Peyer's patch (tissue), 4 donors: ENCODE results near the gene SLC40A1. TPM values are rescaled to one million over a fixed set of nuclear protein-coding genes. Genes with fewer than 3 reads are reported as not detected.

ENCODE experiments used
- DNase-seq, 3 donors: peaks; one replicate each; pipeline ENCODE4 v3.0.0-alpha.2; 2017 to 2019
- H3K27ac ChIP-seq, 4 donors: fragments of 200-600 bp; sonication (generic); one replicate each; pipeline ENCODE4 v1.5.1; 2016 to 2019
- H3K27me3 ChIP-seq, 2 donors: fragments of 200-600 bp; sonication (generic); one replicate each; pipeline ENCODE4 v1.5.1; 2019
- H3K36me3 ChIP-seq, 3 donors: fragments of 200-600 bp; sonication (generic); one replicate each; pipeline ENCODE4 v1.5.1; 2016 to 2019
- H3K4me1 ChIP-seq, 4 donors: fragments of 200-600 bp; sonication (generic); one replicate each; pipeline ENCODE4 v1.5.1; 2016 to 2019
- H3K4me3 ChIP-seq, 4 donors: fragments of 200-600 bp; sonication (generic); 1 replicate in 3 of 4; 2 replicates in 1 of 4; pipeline ENCODE4 v1.5.1; 2016 to 2019; ENCODE audit warnings: mild to moderate bottlenecking in 1 of 4
- H3K9me3 ChIP-seq, 4 donors: fragments of 200-600 bp; sonication (generic); one replicate each; pipeline ENCODE4 v1.5.1; 2016 to 2019; ENCODE audit warnings: mild to moderate bottlenecking in 1 of 4
- CTCF ChIP-seq, 6 experiments: fragments of 450-650 bp in 4 of 6; fragments of 200-600 bp in 2 of 6; sonication (generic) in 1 of 6; IDR thresholded peaks; one replicate each; pipeline ENCODE4 v1.5.1; 2017 to 2019; ENCODE audit warnings: antibody characterized with exemption in 6 of 6, mild to moderate bottlenecking in 3 of 6, moderate library complexity in 1 of 6
- POLR2A ChIP-seq, 2 donors: fragments of 450-650 bp; IDR thresholded peaks; one replicate each; pipeline ENCODE4 v1.5.1; 2017; ENCODE audit warnings: antibody characterized with exemption in 2 of 2, mild to moderate bottlenecking in 2 of 2, moderate library complexity in 2 of 2
- total RNA-seq, 4 donors: library from RNA; depleted of rRNA; stranded (reverse); fragments of >200 nt; gene quantifications; one replicate each; pipeline ENCODE4 v1.1.0, GENCODE V29; 2016

SLC40A1 gene
- total RNA-seq, 4 donors from 2014 or later = 69.8 to 208 (median 149) TPM

- Histone ChIP-seq H3K27me3 (no peaks in the 10 kb centered on the region), H3K4me1 (peaks cover 0 to 32% (median 0%) of the 10 kb centered on the region in 4 donors), H3K9me3 (no peaks in the 10 kb centered on the region), H3K27ac (peak overlapping the region; percentile 76 to 94 (median 88)), H3K36me3 (no peaks in the 10 kb centered on the region), H3K4me3 (peak overlapping the region; percentile 51 to 71 (median 62))
- TF ChIP-seq POLR2A (IDR thresholded peaks at IDR 0.05) (no peak), CTCF (IDR thresholded peaks at IDR 0.05) (no peak)
- DNase-seq = peak; percentile 17 to 56 (median 55)
Measured at GRCh38 chr2:189580241-189580651, 340 bp downstream of the SLC40A1 start.

- H3K4me1 ChIP-seq = peaks cover 0 to 37% (median 0%) of the 10 kb centered on the region in 4 donors
- no peaks in the 10 kb centered on the region for H3K36me3 ChIP-seq
- H3K27ac ChIP-seq = peak overlapping the region; percentile 76 to 94 (median 88)
- peak overlapping the region; percentile 51 to 71 (median 62) for H3K4me3 ChIP-seq
- TF ChIP-seq CTCF (IDR thresholded peaks at IDR 0.05) = no peak
- TF ChIP-seq POLR2A (IDR thresholded peaks at IDR 0.05) = peak; percentile 14 to 33
- H3K27me3 ChIP-seq = no peaks in the 10 kb centered on the region
- no peaks in the 10 kb centered on the region for H3K9me3 ChIP-seq
- no peak for DNase-seq
Measured at GRCh38 chr2:189579585-189580186, 900 bp downstream of the SLC40A1 start.

GRCh38 chr2:189578272-189578950, 2.2 kb downstream of the SLC40A1 start:
- DNase-seq = no peak
- Histone ChIP-seq H3K9me3 (no peaks in the 10 kb centered on the region), H3K36me3 (peaks cover 0 to 9% (median 0%) of the 10 kb centered on the region in 3 donors), H3K4me1 (peaks cover 0 to 42% (median 0%) of the 10 kb centered on the region in 4 donors), H3K27me3 (no peaks in the 10 kb centered on the region), H3K4me3 (peak overlapping the region in 2 of 4 donors; percentile 71), H3K27ac (no peak overlapping the region)
- TF ChIP-seq CTCF (IDR thresholded peaks at IDR 0.05) = no peak
- no peak for TF ChIP-seq POLR2A (IDR thresholded peaks at IDR 0.05)

DNA sequence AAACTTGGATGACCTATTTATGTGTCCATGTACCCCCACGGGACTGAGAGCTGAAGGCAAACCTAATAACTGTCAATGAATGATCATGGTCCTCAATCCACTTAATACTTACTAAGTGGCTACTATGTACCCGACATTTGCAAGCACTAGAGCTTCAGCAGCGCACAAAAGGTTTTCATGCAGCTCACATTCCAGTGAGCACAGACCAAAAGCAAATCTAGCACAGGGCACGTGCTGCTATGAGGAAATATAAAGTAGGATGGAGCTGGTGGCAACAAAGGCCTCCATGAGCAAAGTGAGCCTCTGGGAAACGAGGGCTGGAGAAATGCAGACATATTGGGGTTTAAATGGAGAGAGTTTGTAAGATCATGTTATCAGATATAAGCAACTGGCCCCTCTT, 3.5 kb downstream of the SLC40A1 start:
- peaks cover 0 to 42% (median 0%) of the 10 kb centered on the region in 4 donors for H3K4me1 ChIP-seq
- H3K27ac ChIP-seq = peak overlapping the region in 1 of 4 donors; percentile 12
- TF ChIP-seq POLR2A (IDR thresholded peaks at IDR 0.05) = no peak
- TF ChIP-seq CTCF (IDR thresholded peaks at IDR 0.05) = no peak

DNA sequence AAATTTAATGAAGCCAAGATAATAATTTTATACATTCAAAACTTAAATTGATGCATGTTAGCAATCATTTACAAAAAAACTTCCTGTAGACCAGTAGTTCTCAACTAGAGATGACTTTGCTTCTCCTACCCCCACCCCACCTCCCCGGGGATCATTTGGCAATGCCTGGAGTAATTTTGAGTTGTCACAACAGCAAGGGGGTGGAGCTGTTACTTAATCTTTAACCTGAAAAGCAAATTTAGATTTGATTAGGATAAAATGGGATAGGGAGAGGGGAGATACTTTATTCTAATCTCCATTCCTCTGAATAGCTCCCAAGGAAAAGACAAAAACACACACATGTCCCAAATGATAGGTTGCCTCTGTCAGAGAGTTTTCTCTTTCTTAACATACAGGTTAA, 4.2 kb downstream of the SLC40A1 start:
- peaks cover 0 to 37% (median 0%) of the 10 kb centered on the region in 4 donors for H3K4me1 ChIP-seq
- no peak for TF ChIP-seq CTCF (IDR thresholded peaks at IDR 0.05)
- TF ChIP-seq POLR2A (IDR thresholded peaks at IDR 0.05) = no peak
- no peaks in the 10 kb centered on the region for H3K27me3 ChIP-seq
- DNase-seq = no peak
- H3K36me3 ChIP-seq = peaks cover 0 to 29% (median 0%) of the 10 kb centered on the region in 3 donors
- no peaks in the 10 kb centered on the region for H3K9me3 ChIP-seq
- no peak overlapping the region for H3K27ac ChIP-seq
- peak overlapping the region in 2 of 4 donors; percentile 9 to 71 for H3K4me3 ChIP-seq

More for the DNA sequence above, 3.5 kb downstream of the SLC40A1 start:
- H3K27me3 ChIP-seq = no peaks in the 10 kb centered on the region
- peak overlapping the region in 2 of 4 donors; percentile 10 to 71 for H3K4me3 ChIP-seq
- no peak for DNase-seq
- peaks cover 0 to 22% (median 0%) of the 10 kb centered on the region in 3 donors for H3K36me3 ChIP-seq
- H3K9me3 ChIP-seq = no peaks in the 10 kb centered on the region
